ENCODE data around the gene NADSYN1. TPM values are rescaled to one million over a fixed set of nuclear protein-coding genes. Genes with fewer than 3 reads are reported as not detected.
"Not testable (repeated sequence)": the region's sequence is repeated elsewhere in the genome, so short reads cannot be mapped to it uniquely, and the experiment has no call there.

Gene NADSYN1
- total RNA-seq, 2 donors from 2014 or later, result 18.0 to 18.8 TPM

- Histone ChIP-seq H3K4me3 (no peak overlapping the region), H3K9me3 (no peaks in the 10 kb centered on the region), H3K4me1 (no peaks in the 10 kb centered on the region), H3K27me3 (no peaks in the 10 kb centered on the region), H3K36me3 (no peaks in the 10 kb centered on the region), H3K27ac (no peak overlapping the region)
- peak; percentile 32 for DNase-seq (ENCODE audit: low spot score)
- TF ChIP-seq CTCF (IDR thresholded peaks at IDR 0.05), result no peak
These were observed 74.7 kb downstream of the NADSYN1 start for GRCh38 chr11:71527576-71528210.

- H3K4me1 ChIP-seq, result no peaks in the 10 kb centered on the region
- TF ChIP-seq CTCF (IDR thresholded peaks at IDR 0.05), result no peak
- no peaks in the 10 kb centered on the region for H3K36me3 ChIP-seq
These were observed 77.6 kb downstream of the NADSYN1 start for GRCh38 chr11:71530602-71531001.

GRCh38 chr11:71532036-71532610 is 79.1 kb downstream of the NADSYN1 start:
- H3K9me3 ChIP-seq, result no peaks in the 10 kb centered on the region
- no peak for DNase-seq (ENCODE audit: low spot score)

More at GRCh38 chr11:71530602-71531001, 77.6 kb downstream of the NADSYN1 start:
- H3K27ac ChIP-seq, result no peak overlapping the region
- DNase-seq (ENCODE audit: low spot score), result no peak
- H3K9me3 ChIP-seq, result no peaks in the 10 kb centered on the region
- no peaks in the 10 kb centered on the region for H3K27me3 ChIP-seq
- no peak overlapping the region for H3K4me3 ChIP-seq

GRCh38 chr11:71534711-71535608 is 82.0 kb downstream of the NADSYN1 start:
- H3K27me3 ChIP-seq, H3K9me3 ChIP-seq, H3K36me3 ChIP-seq, H3K27ac ChIP-seq, H3K4me1 ChIP-seq, H3K4me3 ChIP-seq: not testable (repeated sequence)
- DNase-seq (ENCODE audit: low spot score), result peak; percentile 21

More at GRCh38 chr11:71532036-71532610, 79.1 kb downstream of the NADSYN1 start:
- H3K4me3 ChIP-seq, result no peak overlapping the region
- no peaks in the 10 kb centered on the region for H3K36me3 ChIP-seq
- no peak for TF ChIP-seq CTCF (IDR thresholded peaks at IDR 0.05)
- H3K27ac ChIP-seq, result no peak overlapping the region
- no peaks in the 10 kb centered on the region for H3K27me3 ChIP-seq
- no peaks in the 10 kb centered on the region for H3K4me1 ChIP-seq

GRCh38 chr11:71535825-71536224 is 82.8 kb downstream of the NADSYN1 start:
- Histone ChIP-seq H3K9me3 (no peaks in the 10 kb centered on the region), H3K27ac (no peak overlapping the region), H3K4me1 (no peaks in the 10 kb centered on the region), H3K36me3 (no peaks in the 10 kb centered on the region), H3K4me3 (no peak overlapping the region), H3K27me3 (no peaks in the 10 kb centered on the region)
- DNase-seq (ENCODE audit: low spot score), result no peak
- TF ChIP-seq CTCF (IDR thresholded peaks at IDR 0.05), result no peak

- Histone ChIP-seq H3K27me3 (no peaks in the 10 kb centered on the region), H3K4me3 (no peak overlapping the region), H3K36me3 (no peaks in the 10 kb centered on the region), H3K4me1 (no peaks in the 10 kb centered on the region), H3K9me3 (no peaks in the 10 kb centered on the region), H3K27ac (no peak overlapping the region)
- DNase-seq (ENCODE audit: low spot score), result peak; percentile 21
- no peak for TF ChIP-seq CTCF (IDR thresholded peaks at IDR 0.05)
These were observed 84.5 kb downstream of the NADSYN1 start for GRCh38 chr11:71537537-71537936.

- H3K27me3 ChIP-seq, H3K4me1 ChIP-seq, H3K36me3 ChIP-seq, H3K4me3 ChIP-seq, H3K9me3 ChIP-seq, H3K27ac ChIP-seq: not testable (repeated sequence)
- peak; percentile 21 for DNase-seq (ENCODE audit: low spot score)
These were observed 85.1 kb downstream of the NADSYN1 start, which contains the start of gene KRTAP5-8 for GRCh38 chr11:71537977-71538665. TSS of gene KRTAP5-8 (plus strand) at chr11:71538025. CDS start at chr11:71538056, 31 bp downstream.
